B cell (primary cell): ENCODE data around the gene PRKCB. TPM values are rescaled to one million over a fixed set of nuclear protein-coding genes. Genes with fewer than 3 reads are reported as not detected.
A peak's percentile ranks its signal among the peaks of the same experiment; 100 is the strongest.

Experiments
- ATAC-seq: fragments of 200-7000 bp; cut with Tn5 transposase; one replicate; pipeline ENCODE4 v1.10.0; 2021; ENCODE audit warnings: low read depth, mild to moderate bottlenecking, moderate number of reproducible peaks, moderate library complexity
- CTCF ChIA-PET: fragments of 350-600 bp; sonication (Branson Sonifier 250); formaldehyde crosslinking; loops from one replicate; lab custom pipeline; 2021; ENCODE audit warnings: antibody characterized with exemption, inconsistent platforms; lab: Charles Lee
- POLR2A ChIA-PET: fragments of 350-600 bp; sonication (Branson Sonifier 250); formaldehyde crosslinking; loops from one replicate; lab custom pipeline; 2021; ENCODE audit warnings: antibody characterized with exemption; lab: Charles Lee
- DNase-seq: peaks from one replicate; pipeline ENCODE4 v3.0.0; 2013
- H2AFZ ChIP-seq: 2 replicates; pipeline ENCODE4 v1.6.1; 2012; ENCODE audit warnings: mild to moderate bottlenecking, low read depth, low read length; ENCODE audit not compliant: insufficient read depth, poor library complexity, severe bottlenecking
- H3K27ac ChIP-seq, 2 donors: 1 replicate in 1 of 2; 2 replicates in 1 of 2; pipeline ENCODE4 v1.5.1; 2012 to 2013; ENCODE audit warnings: low read length in 2 of 2, mild to moderate bottlenecking in 2 of 2, moderate library complexity in 1 of 2
- H3K27me3 ChIP-seq, 4 experiments: fragments of 200-600 bp in 1 of 4; sonication (generic) in 1 of 4; replicated peaks in 1 of 4; 1 replicate in 2 of 4; 2 replicates in 2 of 4; pipeline versions ENCODE4 v1.6.1 to v1.7.0; 2013 to 2016; ENCODE audit warnings: low read length in 3 of 4, mild to moderate bottlenecking in 2 of 4, mixed read lengths in 1 of 4, moderate library complexity in 1 of 4; ENCODE audit not compliant: insufficient read depth in 4 of 4, control insufficient read depth in 3 of 4; ENCODE audit errors: control extremely low read depth in 1 of 4
- H3K36me3 ChIP-seq, 2 experiments: replicated peaks in 1 of 2; 1 replicate in 1 of 2; 2 replicates in 1 of 2; pipeline versions ENCODE4 v1.6.1 to v1.7.1; 2013; ENCODE audit warnings: low read length in 1 of 2; ENCODE audit not compliant: insufficient read depth in 2 of 2, control insufficient read depth in 1 of 2; ENCODE audit errors: control extremely low read depth in 1 of 2, extremely low read depth in 1 of 2
- H3K4me1 ChIP-seq, 2 donors: fragments of 200-600 bp in 1 of 2; sonication (generic) in 1 of 2; 1 replicate in 1 of 2; 2 replicates in 1 of 2; pipeline versions ENCODE4 v1.5.1 to v1.6.1; 2013 to 2017; ENCODE audit warnings: low read length in 2 of 2; ENCODE audit not compliant: control insufficient read depth in 2 of 2, insufficient read depth in 2 of 2
- H3K4me2 ChIP-seq: replicated peaks from 2 replicates; pipeline ENCODE3; 2012; ENCODE audit warnings: mild to moderate bottlenecking, low read depth, low read length; ENCODE audit not compliant: poor library complexity, severe bottlenecking
- H3K4me3 ChIP-seq, 5 experiments: fragments of 200-600 bp in 1 of 5; sonication (generic) in 1 of 5; 1 replicate in 3 of 5; 2 replicates in 2 of 5; pipeline versions ENCODE4 v1.5.1 to v1.7.0; 2011 to 2016; ENCODE audit warnings: low read length in 4 of 5, mild to moderate bottlenecking in 4 of 5, low read depth in 2 of 5, control low read depth in 1 of 5, moderate library complexity in 1 of 5; ENCODE audit not compliant: insufficient read depth in 1 of 5; ENCODE audit errors: control extremely low read depth in 1 of 5, extremely low read depth in 1 of 5
- H3K79me2 ChIP-seq: fragments of 200-600 bp; sonication (generic); one replicate; pipeline ENCODE4 v1.6.0; 2016; ENCODE audit warnings: low read length; ENCODE audit not compliant: control insufficient read depth, insufficient read depth
- H3K9ac ChIP-seq: fragments of 200-600 bp; sonication (generic); 2 replicates; pipeline ENCODE4 v1.6.1; 2017; ENCODE audit warnings: mild to moderate bottlenecking, low read length, moderate library complexity
- H3K9me3 ChIP-seq, 3 donors: one replicate each; pipeline versions ENCODE4 v1.6.1 to v1.7.1; 2013; ENCODE audit warnings: low read length in 2 of 3; ENCODE audit not compliant: control insufficient read depth in 2 of 3, insufficient read depth in 1 of 3; ENCODE audit errors: control extremely low read depth in 1 of 3
- H4K20me1 ChIP-seq: 2 replicates; pipeline ENCODE4 v1.6.0; 2012; ENCODE audit warnings: mild to moderate bottlenecking, low read length; ENCODE audit not compliant: insufficient read depth, control insufficient read depth, poor library complexity, severe bottlenecking
- H3K27ac Mint-ChIP-seq: one replicate; pipeline ENCODE4 v1.8.0; 2021; ENCODE audit warnings: mixed read lengths
- H3K27me3 Mint-ChIP-seq: one replicate; pipeline ENCODE4 v1.8.0; 2021; ENCODE audit warnings: mixed read lengths
- H3K4me1 Mint-ChIP-seq: one replicate; pipeline ENCODE4 v1.8.0; 2021; ENCODE audit warnings: mixed read lengths
- H3K4me3 Mint-ChIP-seq: one replicate; pipeline ENCODE4 v1.8.0; 2021; ENCODE audit warnings: mixed read lengths
- H3K9me3 Mint-ChIP-seq: one replicate; pipeline ENCODE4 v1.8.0; 2022; ENCODE audit warnings: mixed read lengths; ENCODE audit not compliant: insufficient read depth
- EZH2 ChIP-seq: IDR thresholded peaks from 2 replicates; pipeline ENCODE4 v1.6.1; 2012; ENCODE audit warnings: borderline replicate concordance, low read depth, mild to moderate bottlenecking, moderate library complexity, low read length; ENCODE audit not compliant: insufficient read depth, poor library complexity, severe bottlenecking
- WGBS: methylation state at CpG from one replicate; pipeline ENCODE4 v1.1.5; 2013; ENCODE audit warnings: missing lambda C conversion rate; ENCODE audit not compliant: insufficient coverage; 5-methylcytosine and 5-hydroxymethylcytosine counted together
- intact Hi-C: fragments of 100-400 bp; cut with micrococcal nuclease; formaldehyde crosslinking; loops from one replicate; pipeline ENCODE4 v1.10.0; 2022
- polyA plus RNA-seq: library from polyadenylated mRNA; depleted of rRNA; stranded (reverse); fragments of >200 nt; gene quantifications from 2 replicates; pipeline ENCODE4 v1.2.3, GENCODE V29; 2012
- total RNA-seq, 2 donors: library from RNA; stranded (reverse); fragments of 120-200 nt in 1 of 2; gene quantifications; 1 replicate in 1 of 2; 2 replicates in 1 of 2; pipeline versions ENCODE4 v1.2.3 to v1.2.4, GENCODE V29; 2013 to 2022
- TF ChIP-seq, protein P1 (sequence below): fragments of 200-600 bp; IDR thresholded peaks from one replicate; pipeline ENCODE4 v1.8.0; 2022; ENCODE audit warnings: antibody characterized with exemption, mild to moderate bottlenecking

Gene PRKCB
- total and polyA plus RNA-seq, 2 donors (not counting 1 experiment from before 2014, with no cell fraction given) = 106 to 373 TPM

DNA sequence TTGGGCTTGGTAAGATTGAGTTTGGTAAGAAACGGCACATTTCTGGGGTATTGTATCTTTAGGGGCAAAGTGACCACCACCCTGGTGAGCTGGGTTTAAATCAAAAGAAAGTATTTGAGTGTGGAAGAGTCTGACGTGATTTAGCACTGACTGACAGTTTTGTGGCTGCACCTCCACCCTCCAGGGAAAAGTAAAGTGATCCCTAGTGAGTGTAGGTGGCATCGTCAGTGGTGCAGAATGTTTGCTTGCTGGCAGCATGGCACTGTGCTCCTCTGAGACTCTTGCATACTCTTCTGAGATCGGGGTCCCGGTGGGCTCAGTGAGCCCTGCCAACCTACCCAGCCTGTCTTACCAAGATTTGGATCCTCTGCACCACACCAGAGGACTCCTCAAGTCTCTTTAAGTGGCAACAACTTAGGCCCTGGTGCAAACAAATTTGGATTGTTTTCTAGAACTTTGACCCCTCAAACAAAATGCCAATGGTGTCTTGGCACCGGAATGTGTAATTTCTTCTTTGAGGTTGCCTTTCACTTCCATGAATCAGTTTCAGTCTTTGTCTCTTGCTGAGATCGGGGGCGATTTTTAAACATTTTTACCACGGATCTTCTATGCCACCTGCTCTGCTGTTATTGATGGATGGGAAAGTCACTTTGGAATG, 2.8 kb downstream of the PRKCB start:
- Mint-ChIP-seq H3K27ac (peak overlapping the region; percentile 85), H3K9me3 (no peaks in the 10 kb centered on the region), H3K4me1 (peaks cover 68% of the 10 kb centered on the region), H3K27me3 (no peaks in the 10 kb centered on the region), H3K4me3 (peak overlapping the region; percentile 99)
- no peaks in the 10 kb centered on the region for H3K9me3 ChIP-seq
- ATAC-seq (peak; percentile 10), DNase-seq (no peak)
- H4K20me1 ChIP-seq = peaks cover 55% of the 10 kb centered on the region
- H2AFZ ChIP-seq = no peak overlapping the region
- peaks cover 11 to 24% of the 10 kb centered on the region in 2 experiments for H3K36me3 ChIP-seq
- peaks cover 74% of the 10 kb centered on the region for H3K79me2 ChIP-seq
- H3K9ac ChIP-seq = peak overlapping the region; percentile 89
- ChIA-PET POLR2A (interaction anchor here (0.6 kb wide), 1 partner anchor 115 kb away, joined by 5 read pairs; no protein-coding TSS in a partner anchor), CTCF (interaction anchor here (1.0 to 2.1 kb wide), 2 partner anchors 35 to 172 kb away, joined by 5 to 9 read pairs; no protein-coding TSS in a partner anchor)
- peak overlapping the region in 4 of 5 experiments; percentile 78 to 98 (median 86) for H3K4me3 ChIP-seq
- WGBS = 37% methylated on average over 6 of the region's 9 CpGs
- TF ChIP-seq, protein P1, sequence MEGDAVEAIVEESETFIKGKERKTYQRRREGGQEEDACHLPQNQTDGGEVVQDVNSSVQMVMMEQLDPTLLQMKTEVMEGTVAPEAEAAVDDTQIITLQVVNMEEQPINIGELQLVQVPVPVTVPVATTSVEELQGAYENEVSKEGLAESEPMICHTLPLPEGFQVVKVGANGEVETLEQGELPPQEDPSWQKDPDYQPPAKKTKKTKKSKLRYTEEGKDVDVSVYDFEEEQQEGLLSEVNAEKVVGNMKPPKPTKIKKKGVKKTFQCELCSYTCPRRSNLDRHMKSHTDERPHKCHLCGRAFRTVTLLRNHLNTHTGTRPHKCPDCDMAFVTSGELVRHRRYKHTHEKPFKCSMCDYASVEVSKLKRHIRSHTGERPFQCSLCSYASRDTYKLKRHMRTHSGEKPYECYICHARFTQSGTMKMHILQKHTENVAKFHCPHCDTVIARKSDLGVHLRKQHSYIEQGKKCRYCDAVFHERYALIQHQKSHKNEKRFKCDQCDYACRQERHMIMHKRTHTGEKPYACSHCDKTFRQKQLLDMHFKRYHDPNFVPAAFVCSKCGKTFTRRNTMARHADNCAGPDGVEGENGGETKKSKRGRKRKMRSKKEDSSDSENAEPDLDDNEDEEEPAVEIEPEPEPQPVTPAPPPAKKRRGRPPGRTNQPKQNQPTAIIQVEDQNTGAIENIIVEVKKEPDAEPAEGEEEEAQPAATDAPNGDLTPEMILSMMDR = no peak
- no peak for TF ChIP-seq EZH2
- H3K27ac ChIP-seq = peak overlapping the region in 1 of 2 donors; percentile 56
- intact Hi-C loops = loop anchor here (1.0 to 5.0 kb wide), 3 partner anchors 25 to 114 kb away; no protein-coding TSS in a partner anchor
- H3K4me2 ChIP-seq = peak overlapping the region; percentile 93
- H3K27me3 ChIP-seq = no peaks in the 10 kb centered on the region
- H3K4me1 ChIP-seq = peaks cover 57 to 61% of the 10 kb centered on the region in 2 donors

DNA sequence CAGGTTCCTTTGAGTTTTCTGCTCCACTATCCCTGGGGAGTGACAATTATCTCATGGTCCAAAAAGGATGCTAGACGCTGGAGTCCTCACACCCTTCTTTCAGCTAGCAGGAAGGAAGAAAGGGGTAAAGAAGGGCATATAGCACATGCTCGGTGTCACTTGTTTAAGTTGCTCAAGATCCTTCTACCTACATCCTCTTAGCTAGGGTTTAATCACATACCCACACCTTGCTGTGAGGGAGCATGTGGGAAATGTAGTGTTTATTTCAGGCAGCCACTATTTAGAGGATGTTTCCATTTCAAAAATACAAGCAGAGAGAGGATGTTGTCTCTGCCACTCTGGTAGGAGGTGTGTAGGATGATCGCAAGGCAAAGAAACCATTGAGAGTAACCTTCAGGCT, 4.5 kb downstream of the PRKCB start:
- H2AFZ ChIP-seq = no peak overlapping the region
- no peaks in the 10 kb centered on the region for H3K9me3 ChIP-seq
- no peak for ATAC-seq
- ChIA-PET POLR2A (no interaction called here), CTCF (interaction anchor here (0.9 to 2.7 kb wide), 6 partner anchors 13 to 170 kb away, joined by 4 to 17 read pairs (median 5); no protein-coding TSS in a partner anchor)
- peak overlapping the region; percentile 76 for H3K4me3 Mint-ChIP-seq
- peaks cover 63 to 64% of the 10 kb centered on the region in 2 donors for H3K4me1 ChIP-seq
- DNase-seq = no peak
- no peaks in the 10 kb centered on the region for H3K27me3 ChIP-seq
- peaks cover 70% of the 10 kb centered on the region for H4K20me1 ChIP-seq
- H3K9ac ChIP-seq = no peak overlapping the region
- no peaks in the 10 kb centered on the region for H3K27me3 Mint-ChIP-seq
- H3K27ac Mint-ChIP-seq = peak overlapping the region; percentile 85
- 75% methylated on average over 1 of the region's 3 CpGs for WGBS
- H3K4me1 Mint-ChIP-seq = peaks cover 72% of the 10 kb centered on the region
- peaks cover 87% of the 10 kb centered on the region for H3K79me2 ChIP-seq
- intact Hi-C loops = no loop called here
- no peak overlapping the region for H3K4me3 ChIP-seq
- peaks cover 13 to 35% of the 10 kb centered on the region in 2 experiments for H3K36me3 ChIP-seq
- no peak for TF ChIP-seq EZH2
- TF ChIP-seq, protein P1 = no peak
- peak overlapping the region; percentile 16 to 34 for H3K27ac ChIP-seq
- H3K9me3 Mint-ChIP-seq = no peaks in the 10 kb centered on the region
- peak overlapping the region; percentile 42 for H3K4me2 ChIP-seq
